H1 (cell line): ENCODE data around the gene MBD5. TPM values are rescaled to one million over a fixed set of nuclear protein-coding genes. Genes with fewer than 3 reads are reported as not detected.
A peak's percentile ranks its signal among the peaks of the same experiment; 100 is the strongest.

Experiments
- CTCF ChIA-PET: fragments of 300-600 bp; sonication (Branson Sonifier 250); formaldehyde crosslinking; loops from one replicate; lab custom pipeline; 2021; ENCODE audit not compliant: partially characterized antibody; lab: Charles Lee
- POLR2A ChIA-PET: fragments of 300-600 bp; sonication (Branson Sonifier 250); formaldehyde crosslinking; loops from one replicate; lab custom pipeline; 2021; ENCODE audit warnings: inconsistent platforms; ENCODE audit not compliant: partially characterized antibody; lab: Charles Lee
- DNase-seq, 2 experiments: peaks; one replicate each; pipeline versions ENCODE4 v3.0.0 to v3.0.0-alpha.2; 2010 to 2022; ENCODE audit warnings: low spot score in 2 of 2, low read depth in 1 of 2, mixed read lengths in 1 of 2
- FAIRE-seq: peaks from 2 replicates; lab custom pipeline; 2011; peaks lifted over from hg19 to GRCh38; lab: Jason Lieb, UNC
- H2AFZ ChIP-seq: 2 replicates; pipeline ENCODE4 v1.8.1; 2012; ENCODE audit warnings: low read length, inconsistent platforms
- H2AK5ac ChIP-seq: 2 replicates; pipeline ENCODE4 v1.6.1; 2013; ENCODE audit warnings: low read depth, low read length
- H2BK120ac ChIP-seq: replicated peaks from 2 replicates; pipeline ENCODE3; 2013; ENCODE audit warnings: low read depth, low read length, inconsistent platforms
- H2BK12ac ChIP-seq: 2 replicates; pipeline ENCODE4 v1.6.1; 2013; ENCODE audit warnings: low read depth, low read length
- H2BK15ac ChIP-seq: 2 replicates; pipeline ENCODE4 v1.6.1; 2013; ENCODE audit warnings: low read length
- H2BK20ac ChIP-seq: 2 replicates; pipeline ENCODE4 v1.6.1; 2013; ENCODE audit warnings: low read length
- H2BK5ac ChIP-seq: 2 replicates; pipeline ENCODE4 v1.6.1; 2013; ENCODE audit warnings: low read depth, low read length
- H3K14ac ChIP-seq: 2 replicates; pipeline ENCODE4 v1.6.1; 2013; ENCODE audit warnings: inconsistent platforms; ENCODE audit not compliant: insufficient read length
- H3K18ac ChIP-seq: 2 replicates; pipeline ENCODE4 v1.6.1; 2013; ENCODE audit warnings: low read length; ENCODE audit errors: extremely low read depth
- H3K23ac ChIP-seq: 2 replicates; pipeline ENCODE4 v1.6.1; 2013; ENCODE audit warnings: inconsistent platforms; ENCODE audit not compliant: insufficient read length
- H3K23me2 ChIP-seq: 2 replicates; pipeline ENCODE4 v1.6.1; 2013; ENCODE audit warnings: low read depth, low read length
- H3K27ac ChIP-seq: 2 replicates; pipeline ENCODE4 v1.6.1; 2011; ENCODE audit warnings: low read depth, low read length, inconsistent platforms
- H3K27me3 ChIP-seq, 4 experiments: replicated peaks in 1 of 4; 1 replicate in 1 of 4; 2 replicates in 3 of 4; pipeline versions ENCODE4 v1.6.1 to v1.8.1; 2011 to 2013; ENCODE audit warnings: low read length in 3 of 4, mild to moderate bottlenecking in 3 of 4, inconsistent platforms in 2 of 4, mixed read lengths in 2 of 4, moderate library complexity in 1 of 4; ENCODE audit not compliant: control insufficient read depth in 3 of 4, insufficient read depth in 3 of 4; ENCODE audit errors: extremely low read depth in 1 of 4
- H3K36me3 ChIP-seq, 4 experiments: 2 replicates each; pipeline versions ENCODE4 v1.6.1 to v1.8.1; 2011 to 2013; ENCODE audit warnings: mild to moderate bottlenecking in 4 of 4, low read length in 3 of 4, moderate library complexity in 2 of 4, control low read depth in 1 of 4, inconsistent platforms in 1 of 4; ENCODE audit not compliant: insufficient read depth in 4 of 4, control insufficient read depth in 2 of 4
- H3K4ac ChIP-seq: replicated peaks from 2 replicates; pipeline ENCODE3; 2013; ENCODE audit warnings: low read length, low read depth, mixed read lengths, inconsistent platforms; ENCODE audit not compliant: insufficient read length
- H3K4me1 ChIP-seq, 4 experiments: replicated peaks in 1 of 4; 1 replicate in 1 of 4; 2 replicates in 3 of 4; pipeline versions ENCODE4 v1.6.1 to v1.8.1; 2011 to 2013; ENCODE audit warnings: low read length in 3 of 4, inconsistent platforms in 2 of 4, mixed read lengths in 1 of 4; ENCODE audit not compliant: insufficient read depth in 4 of 4, control insufficient read depth in 3 of 4
- H3K4me2 ChIP-seq, 2 experiments: 2 replicates each; pipeline versions ENCODE4 v1.6.1 to v1.8.1; 2011 to 2013; ENCODE audit warnings: low read depth in 2 of 2, low read length in 2 of 2, control low read depth in 1 of 2, inconsistent platforms in 1 of 2, mild to moderate bottlenecking in 1 of 2; ENCODE audit not compliant: insufficient read depth in 1 of 2
- H3K4me3 ChIP-seq, 4 experiments: fragments of 200-600, 300-600 bp in 1 of 4; sonication (generic), shearing (Covaris generic), sonication (Bioruptor Twin) in 1 of 4; 2 replicates each; pipeline versions ENCODE4 v1.5.1 to v1.8.1; 2011 to 2016; ENCODE audit warnings: low read length in 4 of 4, low read depth in 3 of 4, control low read depth in 2 of 4, inconsistent platforms in 2 of 4, mild to moderate bottlenecking in 2 of 4, mixed read lengths in 1 of 4, moderate library complexity in 1 of 4; ENCODE audit not compliant: insufficient read depth in 2 of 4; ENCODE audit errors: extremely low read depth in 1 of 4
- H3K56ac ChIP-seq: replicated peaks from 2 replicates; pipeline ENCODE3; 2013; ENCODE audit warnings: low read depth, mild to moderate bottlenecking, mixed read lengths, low read length, inconsistent platforms; ENCODE audit not compliant: insufficient read length
- H3K79me1 ChIP-seq: 2 replicates; pipeline ENCODE4 v1.6.1; 2013; ENCODE audit warnings: low read depth, low read length, control low read depth
- H3K79me2 ChIP-seq, 2 experiments: 2 replicates each; pipeline versions ENCODE4 v1.6.1 to v1.8.1; 2012 to 2013; ENCODE audit warnings: low read length in 2 of 2, mild to moderate bottlenecking in 2 of 2, inconsistent platforms in 1 of 2; ENCODE audit not compliant: insufficient read depth in 2 of 2, control insufficient read depth in 1 of 2
- H3K9ac ChIP-seq, 4 experiments: replicated peaks in 1 of 4; 1 replicate in 1 of 4; 2 replicates in 3 of 4; pipeline versions ENCODE4 v1.6.1 to v1.8.1; 2011 to 2013; ENCODE audit warnings: low read depth in 3 of 4, low read length in 3 of 4, control low read depth in 2 of 4, mild to moderate bottlenecking in 2 of 4, moderate library complexity in 2 of 4, inconsistent platforms in 1 of 4; ENCODE audit errors: extremely low read depth in 1 of 4
- H3K9me3 ChIP-seq, 2 experiments: 2 replicates each; pipeline versions ENCODE4 v1.6.1 to v1.8.1; 2012 to 2013; ENCODE audit warnings: mild to moderate bottlenecking in 2 of 2, moderate library complexity in 2 of 2, control low read depth in 1 of 2, inconsistent platforms in 1 of 2, low read depth in 1 of 2, low read length in 1 of 2, mixed read lengths in 1 of 2; ENCODE audit not compliant: insufficient read depth in 2 of 2
- H4K20me1 ChIP-seq, 2 experiments: replicated peaks in 1 of 2; 2 replicates each; pipeline versions ENCODE3 to v1.8.1; 2011 to 2013; ENCODE audit warnings: inconsistent platforms in 2 of 2, low read length in 2 of 2, mild to moderate bottlenecking in 1 of 2; ENCODE audit not compliant: insufficient read depth in 2 of 2, control insufficient read depth in 1 of 2
- H4K5ac ChIP-seq: 2 replicates; pipeline ENCODE4 v1.6.1; 2013; ENCODE audit warnings: low read length, low read depth, mixed read lengths, inconsistent platforms; ENCODE audit not compliant: insufficient read length
- H4K8ac ChIP-seq: 2 replicates; pipeline ENCODE4 v1.8.0; 2013; ENCODE audit warnings: mild to moderate bottlenecking, moderate library complexity, low read length, inconsistent platforms; ENCODE audit not compliant: insufficient read depth; ENCODE audit errors: extremely low read depth
- H4K91ac ChIP-seq: replicated peaks from 2 replicates; pipeline ENCODE3; 2013; ENCODE audit warnings: low read length, mixed read lengths, inconsistent platforms; ENCODE audit not compliant: insufficient read length
- GTF2F1 ChIP-seq: IDR thresholded peaks from 2 replicates; pipeline ENCODE4 v1.6.1; 2012; ENCODE audit warnings: low read depth, low read length, improper control_type of control experiment, borderline replicate concordance
- RAD21 ChIP-seq, 2 experiments: IDR thresholded peaks in 1 of 2; conservative IDR thresholded peaks in 1 of 2; 2 replicates each; pipeline ENCODE4 v1.6.1; 2011; ENCODE audit warnings: low read depth in 2 of 2, low read length in 2 of 2, improper control_type of control experiment in 1 of 2, inconsistent platforms in 1 of 2, mild to moderate bottlenecking in 1 of 2, moderate library complexity in 1 of 2
- TAF7 ChIP-seq: optimal IDR thresholded peaks from 2 replicates; pipeline ENCODE3; 2011; ENCODE audit warnings: low read depth, mild to moderate bottlenecking, inconsistent platforms, low read length, moderate library complexity, borderline replicate concordance
- WGBS, 2 experiments: shearing (Covaris generic) in 1 of 2; methylation state at CpG; one replicate each; pipeline versions ENCODE4 v1.1.6 to v1.1.7; 2013 to 2015; ENCODE audit warnings: low lambda C conversion rate in 2 of 2, mixed read lengths in 2 of 2, inconsistent platforms in 1 of 2, low coverage in 1 of 2, missing lambda C conversion rate in 1 of 2; ENCODE audit not compliant: insufficient replicate concordance in 2 of 2, insufficient coverage in 1 of 2, insufficient read length in 1 of 2; ENCODE audit errors: extremely low coverage in 1 of 2, missing lambda C conversion rate in 1 of 2; 5-methylcytosine and 5-hydroxymethylcytosine counted together
- polyA plus RNA-seq, 7 experiments: library from polyadenylated mRNA; depleted of rRNA in 3 of 7; stranded (reverse) in 5 of 7; unstranded in 2 of 7; fragments of >200 nt in 5 of 7; fragments of 200-250 nt in 2 of 7; gene quantifications; 1 replicate in 5 of 7; 2 replicates in 1 of 7; 4 replicates in 1 of 7; pipeline versions ENCODE4 v1.2.1 to v1.2.3, GENCODE V29; 2011 to 2013; ENCODE audit warnings: missing spikeins in 2 of 7, mixed read lengths in 2 of 7
- total RNA-seq: library from RNA; stranded (reverse); fragmentation: NEBNext Ultra II Directional; extraction: Animal tissue kit (Norgen Biotek cat#: 25700); gene quantifications from 2 replicates; pipeline ENCODE4 v1.2.1, GENCODE V29; 2021

Gene MBD5
- total and polyA plus RNA-seq, 2 of the 8 experiments (the other 6 are each of a cell fraction or from before 2014, with no cell fraction given) = 9.7 to 29.4 TPM

GRCh38 chr2:148531669-148532428 lies 511.0 kb downstream of the MBD5 start:
- H4K5ac ChIP-seq = no peak overlapping the region
- no peak overlapping the region for H3K18ac ChIP-seq
- no peak overlapping the region for H3K9ac ChIP-seq
- no peak overlapping the region for H3K4ac ChIP-seq
- H3K56ac ChIP-seq = no peak overlapping the region
- H3K79me1 ChIP-seq = no peaks in the 10 kb centered on the region
- peak overlapping the region; percentile 60; the same call in 1 of the 2 replicates for H2BK5ac ChIP-seq
- H4K91ac ChIP-seq = no peak overlapping the region
- H2BK15ac ChIP-seq = no peak overlapping the region
- DNase-seq (no peak), FAIRE-seq (no peak)
- no peaks in the 10 kb centered on the region for H3K9me3 ChIP-seq
- no peak overlapping the region for H2BK20ac ChIP-seq
- H3K4me2 ChIP-seq = no peak overlapping the region
- ChIA-PET CTCF (interaction anchor here (0.6 to 4.3 kb wide), 6 partner anchors 10 to 240 kb away, joined by 3 to 18 read pairs (median 4); no protein-coding TSS in a partner anchor), POLR2A (no interaction called here)
- no peaks in the 10 kb centered on the region for H3K36me3 ChIP-seq
- no peak overlapping the region; the same call in 1 of the 2 replicates for H2BK12ac ChIP-seq
- H2AFZ ChIP-seq = no peak overlapping the region
- no peaks in the 10 kb centered on the region for H3K4me1 ChIP-seq
- H4K8ac ChIP-seq = no peak overlapping the region
- no peaks in the 10 kb centered on the region; the same call in 1 of the 2 replicates for H3K23me2 ChIP-seq
- WGBS, 2 experiments = 91% methylated on average over 12 of the region's 13 CpGs; no CpG with 5 or more reads in 1 of the 2 experiments
- TF ChIP-seq RAD21 (IDR thresholded peaks at IDR 0.05 in 1 of 2, conservative IDR thresholded peaks at IDR 0.05 in 1 of 2; ENCODE audit: low read depth in 2 of 2, low read length in 2 of 2) (peak; percentile 11 to 33; a peak in 2 of 4 replicates), TAF7 (no peak), GTF2F1 (no peak)
- no peaks in the 10 kb centered on the region for H3K27me3 ChIP-seq
- H3K4me3 ChIP-seq = no peak overlapping the region
- H2AK5ac ChIP-seq = no peak overlapping the region
- H3K23ac ChIP-seq = no peak overlapping the region
- no peak overlapping the region for H3K27ac ChIP-seq
- H2BK120ac ChIP-seq = no peak overlapping the region
- H4K20me1 ChIP-seq = no peaks in the 10 kb centered on the region
- no peaks in the 10 kb centered on the region for H3K79me2 ChIP-seq
- H3K14ac ChIP-seq = no peak overlapping the region
